Mononuclear cell (primary cell): ENCODE results near the gene VPS33B. TPM values are rescaled to one million over a fixed set of nuclear protein-coding genes. Genes with fewer than 3 reads are reported as not detected.

Experiments used
- H3K27me3 ChIP-seq: 2 replicates; pipeline ENCODE4 v1.6.0; 2011; ENCODE audit warnings: low read length, control low read depth; ENCODE audit not compliant: insufficient read depth
- H3K4me1 ChIP-seq: 2 replicates; pipeline ENCODE4 v1.5.1; 2011; ENCODE audit warnings: mild to moderate bottlenecking, low read length, control low read depth; ENCODE audit not compliant: insufficient read depth
- H3K4me3 ChIP-seq: 2 replicates; pipeline ENCODE4 v1.5.1; 2011; ENCODE audit warnings: mild to moderate bottlenecking, low read length, moderate library complexity
- H3K9me3 ChIP-seq: 2 replicates; pipeline ENCODE4 v1.5.1; 2011; ENCODE audit warnings: low read depth, mild to moderate bottlenecking, control low read depth, low read length
- total RNA-seq: library from RNA; depleted of rRNA; stranded (reverse); fragments of >200 nt; gene quantifications from one replicate; pipeline ENCODE4 v1.2.3, GENCODE V29; 2012

The VPS33B gene
- total RNA-seq, 1 donor = 9.1 TPM

DNA sequence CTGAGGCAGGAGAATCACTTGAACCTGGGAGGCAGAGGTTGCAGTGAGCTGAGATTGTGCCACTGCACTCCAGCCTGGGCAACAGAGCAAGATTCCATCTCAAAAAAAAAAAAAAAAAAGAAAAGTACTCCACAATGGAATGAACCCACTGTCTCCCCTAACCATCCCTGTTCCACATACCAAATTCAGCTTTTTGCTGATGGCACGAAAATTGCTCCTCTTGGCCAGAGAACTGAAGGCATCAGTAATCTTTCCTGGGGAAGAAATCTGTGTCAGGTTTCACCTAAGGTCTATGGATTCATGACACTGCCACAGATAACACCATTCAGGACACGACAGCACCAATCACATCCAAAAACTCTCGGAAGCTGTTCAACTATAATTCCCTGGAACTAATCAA lies 21.2 kb downstream of the VPS33B start:
- Histone ChIP-seq H3K4me1 (no peaks in the 10 kb centered on the region), H3K27me3 (no peaks in the 10 kb centered on the region), H3K9me3 (no peaks in the 10 kb centered on the region), H3K4me3 (no peak overlapping the region)

- H3K4me1 ChIP-seq = peaks cover 10% of the 10 kb centered on the region
- no peak overlapping the region for H3K4me3 ChIP-seq
- H3K27me3 ChIP-seq = no peaks in the 10 kb centered on the region
- no peaks in the 10 kb centered on the region for H3K9me3 ChIP-seq
These were observed 23.7 kb downstream of the VPS33B start for GRCh38 chr15:90998737-90999136.

- Histone ChIP-seq H3K9me3 (no peaks in the 10 kb centered on the region), H3K4me1 (peaks cover 26% of the 10 kb centered on the region), H3K4me3 (peak within 1 kb of the TSS; percentile 95), H3K27me3 (no peaks in the 10 kb centered on the region)
These were observed 27.7 kb downstream of the VPS33B start, which contains the start of gene PRC1 for GRCh38 chr15:90994417-90995311. Gene PRC1 (minus strand): TSS chr15:90994535. CDS start chr15:90994417, 118 bp downstream.

GRCh38 chr15:90994059-90994416 lies 28.4 kb downstream of the VPS33B start:
- H3K4me3 ChIP-seq = peak overlapping the region; percentile 95
- no peaks in the 10 kb centered on the region for H3K9me3 ChIP-seq
- no peaks in the 10 kb centered on the region for H3K27me3 ChIP-seq
- H3K4me1 ChIP-seq = peaks cover 29% of the 10 kb centered on the region

GRCh38 chr15:90991587-90992285 lies 30.7 kb downstream of the VPS33B start:
- Histone ChIP-seq H3K27me3 (no peaks in the 10 kb centered on the region), H3K9me3 (no peaks in the 10 kb centered on the region), H3K4me1 (peaks cover 41% of the 10 kb centered on the region), H3K4me3 (no peak overlapping the region)

GRCh38 chr15:90990446-90990845 lies 31.9 kb downstream of the VPS33B start:
- peaks cover 39% of the 10 kb centered on the region for H3K4me1 ChIP-seq
- no peaks in the 10 kb centered on the region for H3K27me3 ChIP-seq
- no peaks in the 10 kb centered on the region for H3K9me3 ChIP-seq
- no peak overlapping the region for H3K4me3 ChIP-seq

DNA sequence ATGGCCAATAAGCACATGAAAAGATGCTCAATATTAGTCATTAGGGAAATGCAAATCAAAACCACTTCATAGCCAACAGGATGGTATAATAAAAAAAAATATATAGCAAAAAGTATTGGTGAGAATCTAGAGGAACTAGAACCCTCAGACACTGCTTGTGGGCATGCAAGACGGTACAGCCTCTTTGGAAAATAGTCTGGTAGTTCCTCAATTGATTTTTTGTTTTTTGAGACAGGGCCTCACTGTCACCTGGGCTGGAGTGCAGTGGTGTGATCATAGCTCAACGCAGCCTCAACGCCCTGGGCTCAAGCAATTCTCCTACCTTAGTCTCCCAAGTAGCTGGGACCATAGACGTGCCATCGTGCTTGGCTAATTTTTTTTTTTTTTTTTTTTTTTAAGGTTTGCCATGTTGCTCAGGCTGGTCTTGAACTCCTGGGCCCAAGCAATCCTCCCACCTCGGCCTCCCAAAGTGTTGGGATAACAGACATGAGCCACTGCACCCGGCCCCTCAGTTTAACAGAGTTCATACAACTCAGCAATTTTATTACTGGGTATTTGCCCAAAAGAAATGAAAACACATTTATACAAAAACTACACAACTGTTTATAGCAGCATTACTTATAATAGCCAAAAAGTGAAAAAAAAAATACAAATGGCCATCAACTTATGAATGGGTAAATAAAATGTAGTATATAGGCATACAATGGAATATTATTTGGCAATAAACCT lies 33.2 kb downstream of the VPS33B start:
- Histone ChIP-seq H3K4me1 (peaks cover 31% of the 10 kb centered on the region), H3K9me3 (no peaks in the 10 kb centered on the region), H3K4me3 (no peak overlapping the region), H3K27me3 (no peaks in the 10 kb centered on the region)

- H3K4me1 ChIP-seq = peaks cover 26% of the 10 kb centered on the region
- H3K4me3 ChIP-seq = no peak overlapping the region
- H3K9me3 ChIP-seq = no peaks in the 10 kb centered on the region
- no peaks in the 10 kb centered on the region for H3K27me3 ChIP-seq
These were observed 34.1 kb downstream of the VPS33B start for GRCh38 chr15:90988296-90988695.

DNA sequence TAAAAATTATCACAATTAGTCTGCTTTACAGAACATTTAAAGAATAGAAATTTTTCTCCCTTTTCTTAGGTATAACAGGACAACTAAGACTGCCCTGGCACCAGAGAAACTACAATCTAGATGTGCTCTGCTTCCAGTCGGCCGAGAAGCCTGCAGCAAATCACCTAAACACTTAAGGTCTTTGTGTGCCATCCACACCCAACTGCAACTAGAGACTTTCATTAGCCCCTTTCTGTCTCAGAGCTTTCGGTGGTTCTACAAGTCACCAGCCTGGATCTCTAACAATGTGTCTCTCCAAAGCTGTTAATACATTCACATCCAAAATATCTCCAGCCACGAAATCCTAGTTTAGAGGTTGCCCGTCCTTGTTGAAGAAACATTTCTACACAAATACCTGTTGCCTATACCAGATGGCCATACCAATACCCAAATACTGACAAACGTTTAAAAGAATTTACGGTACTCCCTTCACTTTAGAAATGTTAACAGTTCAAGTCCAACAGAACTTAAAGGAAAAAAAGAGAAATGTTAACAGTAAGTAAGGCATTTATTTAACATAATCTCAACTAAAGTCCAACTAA lies 34.7 kb downstream of the VPS33B start:
- no peak overlapping the region for H3K4me3 ChIP-seq
- H3K9me3 ChIP-seq = no peaks in the 10 kb centered on the region
- H3K4me1 ChIP-seq = peaks cover 21% of the 10 kb centered on the region
- no peaks in the 10 kb centered on the region for H3K27me3 ChIP-seq

GRCh38 chr15:90986790-90987507 lies 35.4 kb downstream of the VPS33B start:
- Histone ChIP-seq H3K4me3 (no peak overlapping the region), H3K27me3 (no peaks in the 10 kb centered on the region), H3K4me1 (peaks cover 26% of the 10 kb centered on the region), H3K9me3 (no peaks in the 10 kb centered on the region)

GRCh38 chr15:90982135-90982534 lies 40.3 kb downstream of the VPS33B start:
- H3K4me3 ChIP-seq = no peak overlapping the region
- H3K4me1 ChIP-seq = peaks cover 13% of the 10 kb centered on the region
- no peaks in the 10 kb centered on the region for H3K27me3 ChIP-seq
- H3K9me3 ChIP-seq = no peaks in the 10 kb centered on the region

DNA sequence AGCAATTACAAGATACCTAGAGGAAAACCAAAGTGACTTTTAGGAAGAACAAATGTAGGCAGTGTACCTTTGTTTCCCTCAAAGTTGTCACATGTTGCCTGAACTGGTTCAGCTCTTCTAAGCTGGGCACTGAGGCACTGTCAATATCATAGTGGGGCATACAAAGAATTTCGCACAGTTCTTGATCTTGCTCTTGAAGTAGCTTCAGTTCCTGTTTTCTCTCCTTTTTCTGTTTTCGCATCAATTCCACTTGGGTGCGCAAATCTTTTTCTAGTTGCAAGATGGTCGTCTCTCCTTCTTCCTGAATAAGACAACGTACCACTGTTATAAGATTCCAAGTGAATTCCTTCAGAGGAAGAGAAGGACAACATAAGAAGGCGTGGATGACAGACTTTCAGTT lies 40.7 kb downstream of the VPS33B start:
- Histone ChIP-seq H3K4me3 (no peak overlapping the region), H3K27me3 (no peaks in the 10 kb centered on the region), H3K4me1 (peaks cover 13% of the 10 kb centered on the region)

DNA sequence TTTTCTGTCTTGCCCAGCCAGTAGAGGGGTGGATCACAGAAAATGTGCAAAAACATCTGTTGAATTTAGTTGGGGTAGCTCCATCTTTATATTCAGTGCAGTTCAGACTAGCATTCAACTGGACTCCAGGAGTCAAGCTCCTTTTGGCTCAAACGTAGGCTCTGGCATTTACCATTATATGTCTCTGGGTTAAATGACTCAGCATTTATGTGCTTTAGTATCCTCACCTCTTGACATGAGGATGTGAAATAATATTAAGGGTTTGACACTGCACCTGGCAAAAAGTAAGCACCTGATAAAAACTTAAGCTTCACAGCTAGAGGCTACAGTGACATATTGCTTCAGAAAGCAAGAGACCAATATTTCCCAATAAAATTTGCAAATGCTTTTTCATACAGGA lies 42.8 kb downstream of the VPS33B start:
- no peaks in the 10 kb centered on the region for H3K9me3 ChIP-seq
- H3K4me3 ChIP-seq = no peak overlapping the region
- no peaks in the 10 kb centered on the region for H3K27me3 ChIP-seq

More for the DNA sequence above, 40.7 kb downstream of the VPS33B start:
- H3K9me3 ChIP-seq = no peaks in the 10 kb centered on the region

GRCh38 chr15:90974216-90974615 lies 48.2 kb downstream of the VPS33B start:
- no peaks in the 10 kb centered on the region for H3K9me3 ChIP-seq
- no peaks in the 10 kb centered on the region for H3K4me1 ChIP-seq
- H3K4me3 ChIP-seq = no peak overlapping the region
- no peaks in the 10 kb centered on the region for H3K27me3 ChIP-seq

More for the DNA sequence above, 42.8 kb downstream of the VPS33B start:
- peaks cover 13% of the 10 kb centered on the region for H3K4me1 ChIP-seq
